ENCODE results near the gene THAP3.
A peak's percentile ranks its signal among the peaks of the same experiment; 100 is the strongest.
"Not testable (repeated sequence)": the region's sequence is repeated elsewhere in the genome, so short reads cannot be mapped to it uniquely, and the experiment has no call there.

THAP3 gene

DNA sequence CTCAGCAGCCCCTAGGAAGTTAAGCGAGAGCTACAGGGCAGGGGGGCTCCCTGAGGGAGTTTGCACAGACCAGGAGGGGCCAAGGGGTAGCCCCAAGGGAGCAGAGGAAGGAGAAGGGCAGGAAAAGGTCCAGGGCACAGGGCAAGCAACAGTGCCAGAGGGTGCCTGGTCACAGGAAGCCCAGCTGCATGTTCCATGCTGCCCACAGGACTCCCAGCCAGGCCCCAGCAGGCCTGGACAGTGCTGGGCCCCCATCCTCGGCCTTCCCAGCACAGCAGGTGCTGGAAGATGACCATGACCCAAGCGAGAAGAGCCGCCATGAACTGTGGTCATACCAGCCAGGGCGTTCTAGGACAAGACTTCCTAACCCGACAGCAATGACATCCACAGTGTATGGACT, 33.0 kb upstream of the THAP3 start:
- DNase-seq: no peak

GRCh38 chr1:6592441-6592840, 32.2 kb upstream of the THAP3 start:
- DNase-seq: no peak

- no peak for DNase-seq
Observed at GRCh38 chr1:6592865-6593593, 31.6 kb upstream of the THAP3 start.

GRCh38 chr1:6593810-6594209, 30.9 kb upstream of the THAP3 start:
- DNase-seq: no peak

DNA sequence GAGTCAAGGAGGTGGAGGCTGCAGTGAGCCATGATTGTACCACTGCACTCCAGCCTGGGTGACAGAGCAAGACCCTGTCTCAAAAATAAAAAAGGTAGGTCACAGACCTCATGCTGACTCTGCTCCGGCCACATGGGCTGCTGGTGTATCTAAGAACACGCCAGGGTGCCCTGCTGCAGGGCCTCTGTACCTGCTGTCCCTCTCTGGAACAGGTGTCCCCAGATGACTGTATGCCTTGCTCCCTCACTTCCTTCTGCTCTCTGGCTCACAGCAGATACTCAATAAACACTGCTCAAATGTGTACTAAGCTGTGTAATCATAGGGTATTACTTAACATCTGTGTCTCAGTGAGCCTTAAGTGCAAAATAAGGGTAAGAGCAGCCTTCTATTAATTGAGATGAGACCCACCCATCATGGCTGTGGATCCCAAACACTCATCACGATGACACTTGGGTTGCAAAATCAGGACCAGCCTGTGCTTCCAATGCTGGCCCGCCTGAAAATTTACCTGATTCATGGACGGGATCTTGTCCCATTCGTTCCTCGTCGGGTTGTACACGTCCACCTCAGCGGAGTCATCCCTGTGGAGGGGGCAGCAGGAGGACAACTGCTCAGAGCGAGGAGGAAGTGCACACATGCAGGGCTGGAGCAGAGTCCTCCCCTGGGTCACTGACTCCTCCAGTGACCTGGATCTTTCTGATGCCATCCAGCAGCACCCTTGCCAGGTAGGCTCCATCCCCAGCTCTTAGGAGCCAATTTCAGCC, 29.5 kb upstream of the THAP3 start:
- DNase-seq: peak; percentile 58

- DNase-seq: no peak
Observed at GRCh38 chr1:6596351-6596750, 28.3 kb upstream of the THAP3 start.

GRCh38 chr1:6596886-6597776, 27.5 kb upstream of the THAP3 start:
- DNase-seq: no peak

- no peak for DNase-seq
Observed at GRCh38 chr1:6597777-6598131, 26.9 kb upstream of the THAP3 start.

- no peak for DNase-seq
Observed at GRCh38 chr1:6599141-6599975, 25.3 kb upstream of the THAP3 start.

DNA sequence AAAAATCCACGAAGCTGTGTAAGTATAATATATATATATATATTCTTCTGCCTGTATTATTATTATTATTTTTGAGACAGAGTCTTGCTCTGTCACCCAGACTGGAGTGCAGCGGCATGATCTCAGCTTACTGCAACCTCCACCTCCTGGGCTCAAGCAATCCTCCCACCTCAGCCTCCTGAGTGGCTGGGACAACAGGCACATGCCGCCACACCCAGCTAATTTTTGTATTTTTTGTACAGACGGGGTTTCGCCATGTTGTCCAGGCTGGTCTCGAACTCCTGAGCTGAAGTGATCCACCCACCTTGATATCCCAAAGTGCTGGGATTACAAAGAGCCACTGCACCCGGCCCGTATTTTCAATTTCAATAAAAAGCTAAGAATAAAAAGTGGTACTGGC, 24.7 kb upstream of the THAP3 start:
- DNase-seq: not testable (repeated sequence)

DNA sequence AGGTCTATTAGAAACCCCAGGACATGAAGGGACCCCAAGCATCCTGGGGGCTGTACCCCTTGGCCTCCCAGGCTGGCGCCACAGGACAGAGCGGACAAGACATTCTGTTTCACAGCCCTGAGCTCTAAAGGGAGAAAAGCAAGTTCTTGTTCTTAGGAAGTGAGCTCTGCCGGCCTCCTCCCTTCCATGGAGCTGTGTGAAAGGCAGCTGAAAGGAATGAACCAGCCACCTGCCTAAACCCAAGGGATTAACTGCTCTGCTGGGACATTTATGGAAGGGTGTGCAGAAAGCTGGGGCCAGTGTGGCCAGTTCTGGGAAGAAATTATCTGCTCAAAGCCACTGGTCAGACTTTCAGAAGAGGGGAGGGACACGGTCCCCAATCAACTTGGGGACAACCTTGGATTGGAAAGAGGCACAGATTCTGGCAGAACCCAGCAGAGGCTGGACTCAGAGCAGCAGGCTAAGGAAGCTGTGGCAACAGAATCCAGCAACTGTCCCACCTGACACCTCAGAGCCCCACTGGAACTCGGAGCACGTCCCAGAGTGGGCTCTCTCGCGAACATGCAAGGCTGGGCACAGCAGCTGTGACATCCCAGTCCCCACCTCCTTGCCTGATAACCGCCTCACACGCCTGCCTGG, 24.1 kb upstream of the THAP3 start:
- DNase-seq: peak; percentile 6

GRCh38 chr1:6601049-6601922, 23.4 kb upstream of the THAP3 start:
- peak; percentile 39 for DNase-seq

DNA sequence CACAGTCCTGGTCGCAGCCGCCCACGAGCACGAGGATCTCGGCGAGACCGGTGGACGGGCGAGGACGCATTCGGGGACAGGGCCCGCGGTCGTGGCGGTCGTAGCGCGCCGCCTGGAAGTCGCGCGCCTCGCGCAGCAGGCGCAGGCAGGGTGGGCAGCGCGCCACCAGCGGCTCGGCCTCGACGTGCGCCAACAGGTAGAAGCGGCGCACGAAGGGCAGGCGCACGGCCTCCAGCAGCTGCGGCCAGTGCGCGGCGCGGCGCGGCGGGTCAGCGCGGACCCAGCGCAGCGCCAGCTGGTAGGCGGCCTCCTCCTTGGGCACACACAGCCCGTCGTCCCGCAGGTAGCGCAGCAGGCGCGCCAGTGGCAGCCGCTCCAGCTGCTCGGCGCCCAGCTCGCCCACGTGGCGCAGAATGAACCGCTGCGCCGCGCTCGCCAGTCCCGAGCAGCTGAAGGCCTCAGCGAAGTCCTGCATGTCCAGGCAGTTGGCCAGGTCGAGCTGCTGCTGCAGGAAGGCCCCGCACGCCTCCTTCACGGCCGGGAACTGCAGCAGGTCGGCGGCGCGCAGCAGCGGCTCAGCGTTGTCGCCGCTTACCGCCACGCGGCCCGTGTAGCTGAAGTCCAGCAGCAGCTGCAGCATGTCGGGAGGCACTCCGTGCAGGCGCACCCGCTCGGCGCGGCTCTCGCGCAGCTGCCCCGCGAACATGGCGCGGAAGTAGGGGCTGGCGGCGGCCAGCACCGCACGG, 22.6 kb upstream of the THAP3 start:
- DNase-seq: peak; percentile 58

DNA sequence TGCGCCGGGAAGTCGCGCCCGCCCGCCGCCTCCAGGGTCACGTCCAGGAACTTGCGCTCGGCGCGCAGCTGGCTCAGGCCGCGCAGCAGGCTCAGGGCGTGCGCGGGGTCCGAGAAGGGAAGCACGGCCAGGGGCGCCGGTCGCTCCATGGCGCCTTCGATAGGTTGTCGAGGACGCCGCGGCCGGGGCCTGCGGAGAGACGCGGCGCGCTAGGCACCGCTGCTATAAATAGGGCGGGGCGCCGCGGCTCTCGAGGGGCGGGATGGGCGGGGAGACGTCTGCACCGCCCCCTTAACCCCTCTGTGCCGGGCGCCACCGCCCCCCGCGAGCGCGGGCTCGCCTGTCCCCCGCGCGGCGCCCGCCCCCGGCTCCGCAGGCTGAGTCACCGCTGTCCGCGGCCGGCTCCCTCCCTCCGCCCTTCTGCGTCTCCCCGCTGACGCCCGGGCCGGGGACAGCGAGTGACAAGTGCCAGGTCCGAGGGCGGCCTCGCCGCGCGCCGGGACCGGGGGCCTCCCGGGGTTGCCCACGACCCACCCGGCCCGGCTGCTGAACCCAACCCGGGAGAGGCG, 21.9 kb upstream of the THAP3 start, which contains the start of gene KLHL21:
KLHL21 (minus strand) TSS at position 201 of the 569 bp plus-strand sequence; CDS start at position 149, 52 bp downstream.
- peak; percentile 83 for DNase-seq

DNA sequence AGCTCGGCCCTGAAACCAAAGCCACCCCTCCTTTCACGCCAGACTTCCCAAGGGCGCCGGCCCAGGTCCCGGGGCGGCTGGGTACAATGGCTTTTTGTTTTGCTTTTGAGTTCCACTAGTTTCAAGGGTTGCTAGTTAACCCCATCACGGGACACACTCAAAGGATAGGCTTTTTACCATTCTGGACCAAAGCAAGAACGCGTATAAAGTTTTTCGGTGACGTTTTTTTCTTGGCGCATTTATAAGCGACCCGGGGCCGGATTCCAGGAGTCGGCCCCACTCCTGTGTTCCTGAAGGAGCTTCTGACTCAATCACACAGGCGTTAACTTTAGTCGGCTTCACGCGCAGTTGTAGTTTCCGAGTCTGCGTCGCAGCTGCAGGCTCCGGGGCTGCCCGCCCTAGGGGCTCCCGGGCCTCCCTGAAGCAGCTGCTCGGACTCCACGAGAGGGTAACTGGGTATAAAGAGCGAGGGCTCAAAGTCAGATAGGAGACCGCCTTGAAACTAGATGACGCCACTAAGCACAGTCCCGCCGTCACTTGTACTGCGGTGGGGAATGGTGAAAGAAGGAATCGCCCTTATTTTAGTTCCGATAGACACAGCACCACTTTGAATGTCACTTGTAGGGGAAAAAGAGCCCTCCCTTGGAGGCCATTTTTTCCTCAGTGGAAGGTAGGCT, 21.3 kb upstream of the THAP3 start:
- DNase-seq: no peak

DNA sequence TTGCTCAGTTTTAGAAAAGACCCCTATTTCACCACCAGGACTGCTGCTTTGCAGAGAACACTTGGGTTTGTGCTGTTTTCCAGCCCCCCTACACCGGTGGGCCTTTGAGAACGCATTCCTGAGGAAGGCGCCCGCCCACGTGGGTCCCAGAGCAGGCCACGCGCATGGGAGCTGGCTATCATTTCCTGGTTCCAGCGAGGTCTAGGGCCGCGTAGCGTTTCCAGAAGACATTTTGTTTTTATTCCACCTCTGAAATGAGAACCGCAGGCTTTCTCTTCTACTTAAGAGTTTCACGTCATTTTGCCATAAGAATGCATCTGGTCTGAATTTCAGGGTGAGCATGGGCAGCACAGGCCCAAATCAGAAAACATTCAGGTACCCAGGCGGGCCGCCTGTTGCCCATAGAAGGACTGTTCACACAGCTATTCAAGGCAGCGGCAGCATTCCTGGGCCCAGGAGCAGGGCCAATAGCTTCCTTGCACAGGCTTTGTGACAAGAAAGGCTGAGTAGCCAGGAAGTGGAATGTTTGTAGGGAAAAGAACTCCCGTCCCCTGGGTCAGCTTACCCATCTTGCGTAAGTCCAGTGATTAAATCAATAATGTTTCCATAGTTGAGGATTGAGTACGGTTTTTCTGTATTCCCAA, 20.6 kb upstream of the THAP3 start:
- DNase-seq: no peak

DNA sequence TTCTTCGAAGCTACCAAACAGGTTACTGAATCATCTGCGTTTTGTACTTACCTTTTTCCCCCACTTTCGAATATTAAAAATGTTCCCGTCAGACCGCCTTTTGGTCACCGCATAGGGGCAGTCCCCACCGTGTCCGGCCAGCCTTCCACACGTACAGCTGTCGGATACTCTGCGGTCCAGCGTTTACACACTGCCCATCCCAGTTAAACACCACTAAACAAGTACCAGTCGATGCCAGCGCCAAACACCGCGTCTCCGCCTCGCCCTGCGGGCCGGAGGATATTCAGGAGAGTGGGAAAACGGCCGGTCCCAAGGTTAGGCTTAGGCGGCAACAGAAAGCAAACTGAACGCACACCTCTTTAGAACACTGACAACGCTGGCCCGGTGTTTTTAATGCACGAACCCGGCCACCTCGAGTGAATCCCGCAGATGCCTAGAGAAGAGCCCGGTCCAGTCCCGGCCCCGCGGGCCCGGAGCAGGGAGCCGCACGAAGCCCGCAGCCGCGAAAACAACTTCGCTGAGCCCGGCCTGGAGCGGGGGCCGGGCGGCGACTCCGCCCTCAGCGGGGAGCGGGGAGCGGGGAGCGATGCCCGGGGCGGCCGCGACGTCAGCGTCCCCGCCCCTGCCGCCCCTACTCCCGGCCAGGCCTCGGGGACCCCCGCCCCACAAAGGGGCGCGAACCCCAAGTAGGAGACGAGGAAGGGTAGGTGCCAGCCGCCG, 11.9 kb upstream of the THAP3 start:
- peak; percentile 79 for DNase-seq
